Osteoblast (primary cell): ENCODE results near the gene C1GALT1C1L. TPM values are rescaled to one million over a fixed set of nuclear protein-coding genes. Genes with fewer than 3 reads are reported as not detected.
A peak's percentile ranks its signal among the peaks of the same experiment; 100 is the strongest.

Experiments
- DNase-seq: peaks from one replicate; pipeline ENCODE4 v3.0.0; 2011; ENCODE audit warnings: low spot score, mixed read lengths; ENCODE audit not compliant: insufficient read length; ENCODE audit errors: missing footprints
- H2AFZ ChIP-seq: 2 replicates; pipeline ENCODE4 v1.6.0; 2011; ENCODE audit warnings: mild to moderate bottlenecking, low read length
- H3K27ac ChIP-seq: 2 replicates; pipeline ENCODE4 v1.5.1; 2011; ENCODE audit warnings: mild to moderate bottlenecking, low read depth, low read length, moderate library complexity
- H3K27me3 ChIP-seq: 2 replicates; pipeline ENCODE4 v1.6.0; 2012; ENCODE audit warnings: mild to moderate bottlenecking, control low read depth, inconsistent platforms, low read length, moderate library complexity; ENCODE audit not compliant: insufficient read depth
- H3K36me3 ChIP-seq: 2 replicates; pipeline ENCODE4 v1.5.1; 2011; ENCODE audit warnings: mild to moderate bottlenecking, low read length, control low read depth, moderate library complexity; ENCODE audit not compliant: insufficient read depth
- H3K4me1 ChIP-seq: 2 replicates; pipeline ENCODE4 v1.5.1; 2011; ENCODE audit warnings: mild to moderate bottlenecking, low read length, control low read depth, moderate library complexity; ENCODE audit not compliant: insufficient read depth
- H3K4me2 ChIP-seq: 2 replicates; pipeline ENCODE4 v1.6.0; 2011; ENCODE audit warnings: mild to moderate bottlenecking, low read length; ENCODE audit not compliant: insufficient read depth
- H3K4me3 ChIP-seq: fragments of 200-600 bp; sonication (generic); 3 replicates; pipeline ENCODE4 v1.5.1; 2012; ENCODE audit warnings: mild to moderate bottlenecking, low read length, inconsistent platforms; ENCODE audit not compliant: insufficient read depth
- H3K79me2 ChIP-seq: 2 replicates; pipeline ENCODE4 v1.6.0; 2012; ENCODE audit warnings: mild to moderate bottlenecking, low read length, control low read depth, inconsistent platforms; ENCODE audit not compliant: insufficient read depth
- H3K9me3 ChIP-seq: 2 replicates; pipeline ENCODE4 v1.5.1; 2011; ENCODE audit warnings: low read depth, low read length, control low read depth
- H4K20me1 ChIP-seq: 2 replicates; pipeline ENCODE4 v1.6.0; 2012; ENCODE audit warnings: mild to moderate bottlenecking, low read length, control low read depth; ENCODE audit not compliant: insufficient read depth
- CTCF ChIP-seq: IDR thresholded peaks from 2 replicates; pipeline ENCODE4 v1.5.1; 2011; ENCODE audit warnings: mild to moderate bottlenecking, low read depth, low read length, moderate library complexity; ENCODE audit errors: extremely low read depth
- total RNA-seq: library from RNA; depleted of rRNA; stranded (reverse); fragments of >200 nt; gene quantifications from 2 replicates; pipeline ENCODE4 v1.2.3, GENCODE V29; 2012

C1GALT1C1L gene
- total RNA-seq, 1 donor, result 0.72 TPM

- Histone ChIP-seq H3K79me2 (no peaks in the 10 kb centered on the region), H3K9me3 (no peaks in the 10 kb centered on the region), H2AFZ (no peak overlapping the region), H4K20me1 (no peaks in the 10 kb centered on the region), H3K4me1 (peaks cover 4% of the 10 kb centered on the region), H3K27ac (no peak overlapping the region), H3K4me2 (no peak overlapping the region), H3K27me3 (no peaks in the 10 kb centered on the region), H3K4me3 (no peak overlapping the region), H3K36me3 (no peaks in the 10 kb centered on the region)
- no peak for DNase-seq
- TF ChIP-seq CTCF, result no peak
These were observed 22.7 kb downstream of the C1GALT1C1L start for GRCh38 chr2:43653506-43653905.

GRCh38 chr2:43648994-43649701, 27.1 kb downstream of the C1GALT1C1L start:
- Histone ChIP-seq H3K4me3 (no peak overlapping the region), H2AFZ (peak overlapping the region; percentile 5), H3K4me1 (peaks cover 4% of the 10 kb centered on the region), H3K27me3 (no peaks in the 10 kb centered on the region), H3K36me3 (no peaks in the 10 kb centered on the region), H3K79me2 (no peaks in the 10 kb centered on the region), H3K9me3 (no peaks in the 10 kb centered on the region), H4K20me1 (no peaks in the 10 kb centered on the region), H3K27ac (no peak overlapping the region), H3K4me2 (no peak overlapping the region)
- no peak for DNase-seq
- no peak for TF ChIP-seq CTCF

- Histone ChIP-seq H3K4me3 (no peak overlapping the region), H3K36me3 (no peaks in the 10 kb centered on the region), H3K4me1 (no peaks in the 10 kb centered on the region), H4K20me1 (no peaks in the 10 kb centered on the region), H3K9me3 (no peaks in the 10 kb centered on the region), H3K79me2 (no peaks in the 10 kb centered on the region), H3K4me2 (no peak overlapping the region), H3K27ac (no peak overlapping the region), H2AFZ (no peak overlapping the region), H3K27me3 (no peaks in the 10 kb centered on the region)
- no peak for DNase-seq
- TF ChIP-seq CTCF, result no peak
These were observed 32.5 kb downstream of the C1GALT1C1L start for GRCh38 chr2:43643680-43644079.

- DNase-seq, result no peak
- Histone ChIP-seq H2AFZ (no peak overlapping the region), H3K9me3 (no peaks in the 10 kb centered on the region), H3K4me3 (no peak overlapping the region), H3K79me2 (no peaks in the 10 kb centered on the region), H3K4me2 (no peak overlapping the region), H4K20me1 (no peaks in the 10 kb centered on the region), H3K36me3 (no peaks in the 10 kb centered on the region), H3K27ac (no peak overlapping the region), H3K4me1 (peaks cover 5% of the 10 kb centered on the region), H3K27me3 (no peaks in the 10 kb centered on the region)
- TF ChIP-seq CTCF, result no peak
These were observed 33.9 kb downstream of the C1GALT1C1L start for GRCh38 chr2:43642363-43642762.
